HepG2 (cell line): ENCODE data around the gene FLOT2. TPM values are rescaled to one million over a fixed set of nuclear protein-coding genes. Genes with fewer than 3 reads are reported as not detected.
A peak's percentile ranks its signal among the peaks of the same experiment; 100 is the strongest.

Source experiments
- ARNT2 ChIP-seq: sonication (generic); formaldehyde crosslinking; IDR thresholded peaks from 2 replicates; pipeline ENCODE4 v1.8.0; 2022; ENCODE audit warnings: mild to moderate bottlenecking, low read depth, missing genetic modification reagents, moderate library complexity
- BORCS8-MEF2B ChIP-seq: sonication (generic); formaldehyde crosslinking; IDR thresholded peaks from 2 replicates; pipeline ENCODE4 v1.8.0; 2022; ENCODE audit warnings: mild to moderate bottlenecking, missing genetic modification reagents
- HNRNPLL ChIP-seq: fragments of 200-400 bp; formaldehyde crosslinking; IDR thresholded peaks from 2 replicates; pipeline ENCODE4 v1.6.1; 2017; ENCODE audit warnings: mild to moderate bottlenecking, low read depth, low read length; ENCODE audit not compliant: poor library complexity, severe bottlenecking
- KAT7 ChIP-seq: IDR thresholded peaks from 2 replicates; pipeline ENCODE4 v1.6.1; 2018; ENCODE audit warnings: borderline replicate concordance, missing compliant biosample characterization
- KLF9 ChIP-seq: IDR thresholded peaks from 2 replicates; pipeline ENCODE4 v1.6.1; 2016; ENCODE audit warnings: low read depth
- MTA1 ChIP-seq: sonication (generic); formaldehyde crosslinking; IDR thresholded peaks from 2 replicates; pipeline ENCODE4 v1.4.0; 2020; ENCODE audit warnings: missing genetic modification reagents, mild to moderate bottlenecking, borderline replicate concordance
- NFYB ChIP-seq: sonication (generic); formaldehyde crosslinking; IDR thresholded peaks from 2 replicates; pipeline ENCODE4 v1.4.0; 2020; ENCODE audit warnings: missing genetic modification reagents
- RBFOX2 ChIP-seq: fragments of 200-400 bp; formaldehyde crosslinking; IDR thresholded peaks from 2 replicates; pipeline ENCODE4 v1.6.1; 2017; ENCODE audit warnings: low read depth, mild to moderate bottlenecking, low read length
- RFX3 ChIP-seq: IDR thresholded peaks from 2 replicates; pipeline ENCODE4 v1.6.1; 2016; ENCODE audit warnings: missing biosample characterization, missing genetic modification reagents
- SNAPC2 ChIP-seq: sonication (generic); formaldehyde crosslinking; IDR thresholded peaks from 2 replicates; pipeline ENCODE4 v1.8.1; 2022; ENCODE audit warnings: mild to moderate bottlenecking, missing genetic modification reagents
- TARDBP ChIP-seq: sonication (generic); formaldehyde crosslinking; IDR thresholded peaks from 2 replicates; pipeline ENCODE4 v1.8.0; 2022; ENCODE audit warnings: mild to moderate bottlenecking, missing genetic modification reagents
- ZBTB38 ChIP-seq: sonication (generic); formaldehyde crosslinking; IDR thresholded peaks from 2 replicates; pipeline ENCODE4 v1.5.1; 2020; ENCODE audit warnings: mild to moderate bottlenecking, missing genetic modification reagents
- ZNF326 ChIP-seq: sonication (generic); formaldehyde crosslinking; IDR thresholded peaks from 2 replicates; pipeline ENCODE4 v1.4.0; 2020; ENCODE audit warnings: missing genetic modification reagents, borderline replicate concordance
- ZNF335 ChIP-seq: sonication (generic); formaldehyde crosslinking; IDR thresholded peaks from 2 replicates; pipeline ENCODE4 v1.4.0; 2020; ENCODE audit warnings: missing genetic modification reagents
- ZNF337 ChIP-seq: sonication (generic); formaldehyde crosslinking; IDR thresholded peaks from 2 replicates; pipeline ENCODE4 v1.5.1; 2020; ENCODE audit warnings: missing genetic modification reagents, low read depth, mild to moderate bottlenecking, borderline replicate concordance
- ZNF567 ChIP-seq: sonication (generic); formaldehyde crosslinking; IDR thresholded peaks from 2 replicates; pipeline ENCODE4 v1.8.1; 2023; ENCODE audit warnings: mild to moderate bottlenecking, missing genetic modification reagents, borderline replicate concordance
- ZNF788 ChIP-seq: sonication (generic); formaldehyde crosslinking; IDR thresholded peaks from 2 replicates; pipeline ENCODE4 v1.5.0; 2020; ENCODE audit warnings: mild to moderate bottlenecking, missing genetic modification reagents, borderline replicate concordance
- polyA plus RNA-seq, 8 experiments: library from polyadenylated mRNA; depleted of rRNA in 3 of 8; stranded (reverse) in 7 of 8; unstranded in 1 of 8; fragments of >200 nt; fragmentation: Illumina TruSeq in 4 of 8; extraction: Trizol in 4 of 8; gene quantifications; 2 replicates each; pipeline versions ENCODE4 v1.2.1 to v1.2.3, GENCODE V29; 2011 to 2016; ENCODE audit warnings: low read depth in 4 of 8, missing spikeins in 1 of 8, mixed read lengths in 1 of 8; ENCODE audit not compliant: insufficient read depth in 1 of 8
- total RNA-seq, 5 experiments: library from RNA; depleted of rRNA; stranded (reverse); fragments of >200 nt; fragmentation: Illumina TruSeq; extraction: Trizol; gene quantifications; 2 replicates each; pipeline ENCODE4 v1.2.3, GENCODE V29; 2016; ENCODE audit warnings: low read depth in 1 of 5
- TF ChIP-seq, protein P1 (sequence below): sonication (generic); formaldehyde crosslinking; conservative IDR thresholded peaks from 2 replicates; pipeline ENCODE4 v1.4.0; 2020; ENCODE audit warnings: missing genetic modification reagents
- TF ChIP-seq, protein P2 (sequence below): IDR thresholded peaks from 2 replicates; pipeline ENCODE4 v1.6.1; 2016; ENCODE audit warnings: missing genetic modification reagents, missing compliant biosample characterization
- TF ChIP-seq, protein P3 (sequence below): sonication (generic); formaldehyde crosslinking; IDR thresholded peaks from 2 replicates; pipeline ENCODE4 v1.5.0; 2020; ENCODE audit warnings: mild to moderate bottlenecking, missing genetic modification reagents, borderline replicate concordance
- TF ChIP-seq, protein P4 (sequence below): IDR thresholded peaks from 2 replicates; pipeline ENCODE4 v1.6.1; 2012; ENCODE audit warnings: inconsistent platforms
- TF ChIP-seq, protein P5 (sequence below): sonication (generic); formaldehyde crosslinking; IDR thresholded peaks from 2 replicates; pipeline ENCODE4 v1.5.0; 2020; ENCODE audit warnings: missing genetic modification reagents
- TF ChIP-seq, protein P6 (sequence below): IDR thresholded peaks from 2 replicates; pipeline ENCODE4 v1.6.1; 2016; ENCODE audit warnings: mild to moderate bottlenecking, missing biosample characterization, missing genetic modification reagents

The FLOT2 gene
- total and polyA plus RNA-seq, 2 of the 13 experiments (the other 11 are each of a cell fraction or from before 2014, with no cell fraction given): 54.3 to 54.5 TPM

DNA sequence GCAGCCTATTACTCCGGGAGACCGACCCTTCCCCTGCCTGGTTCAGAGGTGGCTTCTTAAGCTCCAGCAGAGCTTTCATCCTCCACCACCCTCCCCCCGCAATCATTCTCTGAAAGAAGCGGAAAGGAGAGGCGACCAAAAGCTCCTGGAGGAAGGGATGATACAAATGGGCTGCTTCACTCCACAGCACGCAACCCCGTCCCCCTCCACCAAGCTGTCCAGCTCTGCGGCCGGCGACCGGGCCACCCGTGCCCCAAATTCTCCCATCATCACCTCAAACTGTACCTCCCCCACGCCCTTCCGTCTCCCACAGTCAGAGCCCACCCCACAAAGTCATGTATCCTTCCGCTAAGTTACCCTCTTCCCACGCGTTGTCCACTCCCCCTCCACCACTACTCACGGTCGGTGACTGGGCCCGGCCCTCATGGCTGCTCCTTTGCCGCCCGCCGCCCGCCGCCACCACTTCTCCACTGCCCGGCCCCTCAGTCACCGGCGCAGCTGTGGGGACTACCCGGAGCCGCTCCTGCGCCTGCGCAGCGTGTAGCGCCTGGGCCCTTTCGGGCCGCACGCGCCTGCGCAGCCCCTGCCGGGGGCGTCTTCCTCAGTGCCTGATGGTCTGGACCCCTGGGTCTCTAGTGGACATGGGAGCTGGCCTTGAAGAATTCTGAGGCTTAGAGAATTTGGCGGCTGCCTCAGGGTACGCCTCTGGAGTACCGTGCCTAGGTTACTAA lies 55.1 kb downstream of the FLOT2 start, which contains the start of gene FAM222B (continued):
- TF ChIP-seq BORCS8-MEF2B (CRISPR knock-in tag) (peak; percentile 66), KAT7 (CRISPR knock-in tag) (0 out of 2 replicates have a peak, but pooled peaks have one; percentile 69), SNAPC2 (CRISPR knock-in tag) (0 out of 2 replicates have a peak, but pooled peaks have one; percentile 40), ZNF326 (CRISPR knock-in tag) (no peak), NFYB (CRISPR knock-in tag) (no peak), ZNF788 (CRISPR knock-in tag) (peak; percentile 50; the same call in 1 of the 2 replicates), ZBTB38 (CRISPR knock-in tag) (0 out of 2 replicates have a peak, but pooled peaks have one; percentile 16), HNRNPLL (peak; percentile 93), RFX3 (CRISPR knock-in tag) (no peak), ZNF567 (CRISPR knock-in tag) (no peak), MTA1 (CRISPR knock-in tag) (peak; percentile 20; the same call in 1 of the 2 replicates), RBFOX2 (peak; percentile 86), ARNT2 (CRISPR knock-in tag) (peak; percentile 56; the same call in 1 of the 2 replicates), TARDBP (CRISPR knock-in tag) (peak; percentile 63; the same call in 1 of the 2 replicates), KLF9 (CRISPR knock-in tag) (no peak), ZNF335 (CRISPR knock-in tag) (peak; percentile 99), ZNF337 (CRISPR knock-in tag) (0 out of 2 replicates have a peak, but pooled peaks have one; percentile 40)
- TF ChIP-seq, protein P1, sequence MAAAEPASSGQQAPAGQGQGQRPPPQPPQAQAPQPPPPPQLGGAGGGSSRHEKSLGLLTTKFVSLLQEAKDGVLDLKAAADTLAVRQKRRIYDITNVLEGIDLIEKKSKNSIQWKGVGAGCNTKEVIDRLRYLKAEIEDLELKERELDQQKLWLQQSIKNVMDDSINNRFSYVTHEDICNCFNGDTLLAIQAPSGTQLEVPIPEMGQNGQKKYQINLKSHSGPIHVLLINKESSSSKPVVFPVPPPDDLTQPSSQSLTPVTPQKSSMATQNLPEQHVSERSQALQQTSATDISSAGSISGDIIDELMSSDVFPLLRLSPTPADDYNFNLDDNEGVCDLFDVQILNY: no peak
- TF ChIP-seq, protein P2, sequence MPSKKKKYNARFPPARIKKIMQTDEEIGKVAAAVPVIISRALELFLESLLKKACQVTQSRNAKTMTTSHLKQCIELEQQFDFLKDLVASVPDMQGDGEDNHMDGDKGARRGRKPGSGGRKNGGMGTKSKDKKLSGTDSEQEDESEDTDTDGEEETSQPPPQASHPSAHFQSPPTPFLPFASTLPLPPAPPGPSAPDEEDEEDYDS (CRISPR knock-in tag): peak; percentile 66; the same call in 1 of the 2 replicates
- TF ChIP-seq, protein P3, sequence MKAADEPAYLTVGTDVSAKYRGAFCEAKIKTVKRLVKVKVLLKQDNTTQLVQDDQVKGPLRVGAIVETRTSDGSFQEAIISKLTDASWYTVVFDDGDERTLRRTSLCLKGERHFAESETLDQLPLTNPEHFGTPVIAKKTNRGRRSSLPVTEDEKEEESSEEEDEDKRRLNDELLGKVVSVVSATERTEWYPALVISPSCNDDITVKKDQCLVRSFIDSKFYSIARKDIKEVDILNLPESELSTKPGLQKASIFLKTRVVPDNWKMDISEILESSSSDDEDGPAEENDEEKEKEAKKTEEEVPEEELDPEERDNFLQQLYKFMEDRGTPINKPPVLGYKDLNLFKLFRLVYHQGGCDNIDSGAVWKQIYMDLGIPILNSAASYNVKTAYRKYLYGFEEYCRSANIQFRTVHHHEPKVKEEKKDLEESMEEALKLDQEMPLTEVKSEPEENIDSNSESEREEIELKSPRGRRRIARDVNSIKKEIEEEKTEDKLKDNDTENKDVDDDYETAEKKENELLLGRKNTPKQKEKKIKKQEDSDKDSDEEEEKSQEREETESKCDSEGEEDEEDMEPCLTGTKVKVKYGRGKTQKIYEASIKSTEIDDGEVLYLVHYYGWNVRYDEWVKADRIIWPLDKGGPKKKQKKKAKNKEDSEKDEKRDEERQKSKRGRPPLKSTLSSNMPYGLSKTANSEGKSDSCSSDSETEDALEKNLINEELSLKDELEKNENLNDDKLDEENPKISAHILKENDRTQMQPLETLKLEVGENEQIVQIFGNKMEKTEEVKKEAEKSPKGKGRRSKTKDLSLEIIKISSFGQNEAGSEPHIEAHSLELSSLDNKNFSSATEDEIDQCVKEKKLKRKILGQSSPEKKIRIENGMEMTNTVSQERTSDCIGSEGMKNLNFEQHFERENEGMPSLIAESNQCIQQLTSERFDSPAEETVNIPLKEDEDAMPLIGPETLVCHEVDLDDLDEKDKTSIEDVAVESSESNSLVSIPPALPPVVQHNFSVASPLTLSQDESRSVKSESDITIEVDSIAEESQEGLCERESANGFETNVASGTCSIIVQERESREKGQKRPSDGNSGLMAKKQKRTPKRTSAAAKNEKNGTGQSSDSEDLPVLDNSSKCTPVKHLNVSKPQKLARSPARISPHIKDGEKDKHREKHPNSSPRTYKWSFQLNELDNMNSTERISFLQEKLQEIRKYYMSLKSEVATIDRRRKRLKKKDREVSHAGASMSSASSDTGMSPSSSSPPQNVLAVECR: peak; percentile 79
- TF ChIP-seq, protein P4, sequence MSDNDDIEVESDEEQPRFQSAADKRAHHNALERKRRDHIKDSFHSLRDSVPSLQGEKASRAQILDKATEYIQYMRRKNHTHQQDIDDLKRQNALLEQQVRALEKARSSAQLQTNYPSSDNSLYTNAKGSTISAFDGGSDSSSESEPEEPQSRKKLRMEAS: 0 out of 2 replicates have a peak, but pooled peaks have one; percentile 31
- TF ChIP-seq, protein P5, sequence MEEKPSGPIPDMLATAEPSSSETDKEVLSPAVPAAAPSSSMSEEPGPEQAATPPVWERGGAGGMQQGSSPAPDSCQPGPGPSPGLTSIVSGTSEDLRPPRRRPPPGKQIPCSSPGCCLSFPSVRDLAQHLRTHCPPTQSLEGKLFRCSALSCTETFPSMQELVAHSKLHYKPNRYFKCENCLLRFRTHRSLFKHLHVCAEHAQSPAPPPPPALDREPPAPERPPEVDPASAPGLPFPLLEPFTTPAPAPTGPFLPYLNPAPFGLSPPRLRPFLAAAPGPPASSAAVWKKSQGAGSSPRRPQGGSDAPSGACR (CRISPR knock-in tag): 0 out of 2 replicates have a peak, but pooled peaks have one; percentile 40
- TF ChIP-seq, protein P6, sequence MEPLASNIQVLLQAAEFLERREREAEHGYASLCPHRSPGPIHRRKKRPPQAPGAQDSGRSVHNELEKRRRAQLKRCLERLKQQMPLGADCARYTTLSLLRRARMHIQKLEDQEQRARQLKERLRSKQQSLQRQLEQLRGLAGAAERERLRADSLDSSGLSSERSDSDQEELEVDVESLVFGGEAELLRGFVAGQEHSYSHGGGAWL (CRISPR knock-in tag): 0 out of 2 replicates have a peak, but pooled peaks have one; percentile 25
